Spleen (tissue), 11 donors: ENCODE measurements around the gene PIP5KL1. TPM values are rescaled to one million over a fixed set of nuclear protein-coding genes. Genes with fewer than 3 reads are reported as not detected.
A peak's percentile ranks its signal among the peaks of the same experiment; 100 is the strongest.

Experiments used
- DNase-seq: peaks from one replicate; pipeline ENCODE4 v3.0.0-alpha.2; 2020
- H3K27ac ChIP-seq, 8 donors: fragments of 200-600 bp; sonication (generic) in 7 of 8; 1 replicate in 4 of 8; 2 replicates in 4 of 8; pipeline versions ENCODE4 v1.5.0 to v1.8.0; 2016 to 2021; ENCODE audit warnings: inconsistent platforms in 4 of 8, mild to moderate bottlenecking in 4 of 8, moderate library complexity in 1 of 8
- H3K27me3 ChIP-seq, 7 donors: fragments of 200-600 bp; sonication (generic) in 6 of 7; replicated peaks in 1 of 7; 1 replicate in 4 of 7; 2 replicates in 3 of 7; pipeline versions ENCODE4 v1.5.0 to v1.8.0; 2016 to 2021; ENCODE audit warnings: inconsistent platforms in 3 of 7, mild to moderate bottlenecking in 1 of 7
- H3K36me3 ChIP-seq, 6 donors: fragments of 200-600 bp; sonication (generic) in 5 of 6; 1 replicate in 4 of 6; 2 replicates in 2 of 6; pipeline versions ENCODE4 v1.5.0 to v1.8.0; 2016 to 2021; ENCODE audit warnings: inconsistent platforms in 2 of 6
- H3K4me1 ChIP-seq, 6 donors: fragments of 200-600 bp; sonication (generic) in 5 of 6; 1 replicate in 3 of 6; 2 replicates in 3 of 6; pipeline versions ENCODE4 v1.5.0 to v1.8.0; 2016 to 2021; ENCODE audit warnings: inconsistent platforms in 3 of 6
- H3K4me3 ChIP-seq, 8 donors: fragments of 200-600 bp; sonication (generic) in 7 of 8; 1 replicate in 4 of 8; 2 replicates in 4 of 8; pipeline versions ENCODE4 v1.5.0 to v1.8.0; 2016 to 2021; ENCODE audit warnings: inconsistent platforms in 4 of 8, mild to moderate bottlenecking in 4 of 8, moderate library complexity in 2 of 8
- H3K9me3 ChIP-seq, 8 donors: fragments of 200-600 bp; sonication (generic) in 7 of 8; 1 replicate in 4 of 8; 2 replicates in 4 of 8; pipeline versions ENCODE4 v1.5.0 to v1.8.0; 2016 to 2021; ENCODE audit warnings: inconsistent platforms in 4 of 8
- CTCF ChIP-seq, 11 experiments: fragments of 200-600 bp in 7 of 11; fragments of 450-650 bp in 4 of 11; sonication (generic) in 4 of 11; IDR thresholded peaks in 8 of 11; conservative IDR thresholded peaks in 3 of 11; 1 replicate in 7 of 11; 2 replicates in 4 of 11; pipeline versions ENCODE4 v1.4.0 to v1.8.0; 2016 to 2021; ENCODE audit warnings: antibody characterized with exemption in 11 of 11, inconsistent platforms in 4 of 11, mild to moderate bottlenecking in 1 of 11
- POLR2A ChIP-seq, 3 donors: fragments of 450-650 bp; IDR thresholded peaks; one replicate each; pipeline ENCODE4 v1.5.1; 2017; ENCODE audit warnings: antibody characterized with exemption in 3 of 3, mild to moderate bottlenecking in 1 of 3
- POLR2AphosphoS5 ChIP-seq, 3 donors: sonication (generic); formaldehyde crosslinking; IDR thresholded peaks; one replicate each; pipeline ENCODE4 v1.5.1; 2017; ENCODE audit warnings: antibody characterized with exemption in 3 of 3
- WGBS, 5 donors: extraction: QIAGEN DNeasy Blood & Tissue Kit in 3 of 5; methylation state at CpG; one replicate each; pipeline versions ENCODE4 v1.1.5 to v1.1.7; 2013 to 2018; 5-methylcytosine and 5-hydroxymethylcytosine counted together
- intact Hi-C: fragments of 100-400 bp; cut with DNase I; formaldehyde crosslinking; loops from one replicate; pipeline ENCODE4 v1.15.0; 2023; ENCODE audit warnings: low total_unique reads
- polyA plus RNA-seq, 3 donors: library from polyadenylated mRNA; stranded (reverse); fragments of 200-250 nt; gene quantifications; one replicate each; pipeline ENCODE4 v1.2.1, GENCODE V29; 2013
- total RNA-seq, 7 donors: library from RNA; depleted of rRNA in 3 of 7; stranded (reverse); fragments of >200 nt in 3 of 7; fragmentation: NEBNext Ultra II Directional in 4 of 7; extraction: Animal tissue kit (Norgen Biotek cat#: 25700) in 4 of 7; gene quantifications; one replicate each; pipeline versions ENCODE4 v1.1.0 to v1.2.1, GENCODE V29; 2016 to 2021
- donor health status: healthy with polysubstance abuse.
- donor health status: DM: no; HTN: no; CAD: no; lungs with moderate emphysema.
- donor health status: DM: no; HTN: no; CAD: no.
- donor health status: Bipolar disorder and iron deficiency.
- donor health status: healthy.
- donor health status: DM: no; HTN: no; CAD: no.
- donor health status: DM: yes; HTN: yes; CAD: no.

Gene PIP5KL1
- total and polyA plus RNA-seq, 10 donors, result 0.13 to 3.6 (median 0.68) TPM; not detected in 2

GRCh38 chr9:127874301-127875221 lies 56.0 kb downstream of the PIP5KL1 start:
- DNase-seq, result peak; percentile 65
- Histone ChIP-seq H3K4me3 (peak overlapping the region in 1 of 8 donors; percentile 38), H3K36me3 (peaks cover 0 to 32% (median 6%) of the 10 kb centered on the region in 6 donors), H3K4me1 (peaks cover 22 to 97% (median 55%) of the 10 kb centered on the region in 6 donors), H3K27me3 (peaks cover 0 to 17% (median 4%) of the 10 kb centered on the region in 7 donors), H3K27ac (peak overlapping the region in 5 of 8 donors; percentile 33 to 83 (median 82)), H3K9me3 (no peaks in the 10 kb centered on the region)
- TF ChIP-seq POLR2A (IDR thresholded peaks at IDR 0.05) (no peak), POLR2AphosphoS5 (IDR thresholded peaks at IDR 0.05) (no peak), CTCF (IDR thresholded peaks at IDR 0.05 in 8 of 11, conservative IDR thresholded peaks at IDR 0.05 in 3 of 11) (no peak)
- WGBS, 5 donors, result 76 to 89% (median 79%) methylated on average over 19 of the region's 19 CpGs
- intact Hi-C loops, result no loop called here

- whole genome bisulfite sequencing, 5 donors, result 63 to 89% (median 71%) methylated on average over 4 to 10 of the region's 10 CpGs
- no peaks in the 10 kb centered on the region for H3K9me3 ChIP-seq
- TF ChIP-seq CTCF (IDR thresholded peaks at IDR 0.05 in 8 of 11, conservative IDR thresholded peaks at IDR 0.05 in 3 of 11) (no peak), POLR2AphosphoS5 (IDR thresholded peaks at IDR 0.05) (peak; percentile 27 to 54 (median 53))
- peak overlapping the region in 1 of 8 donors; percentile 38 for H3K4me3 ChIP-seq
- H3K27ac ChIP-seq, result peak overlapping the region in 5 of 8 donors; percentile 33 to 83 (median 82)
- peaks cover 25 to 99% (median 62%) of the 10 kb centered on the region in 6 donors for H3K4me1 ChIP-seq
- no peak for DNase-seq
- intact Hi-C loops, result no loop called here
- peaks cover 0 to 17% (median 4%) of the 10 kb centered on the region in 7 donors for H3K27me3 ChIP-seq
- peaks cover 0 to 32% (median 6%) of the 10 kb centered on the region in 6 donors for H3K36me3 ChIP-seq
Observed at GRCh38 chr9:127873886-127874285, 56.7 kb downstream of the PIP5KL1 start.

GRCh38 chr9:127873223-127873691 lies 57.3 kb downstream of the PIP5KL1 start:
- DNase-seq, result no peak
- intact Hi-C loops, result no loop called here

More at GRCh38 chr9:127873223-127873691, 57.3 kb downstream of the PIP5KL1 start:
- Histone ChIP-seq H3K27me3 (peaks cover 0 to 16% (median 4%) of the 10 kb centered on the region in 7 donors), H3K9me3 (no peaks in the 10 kb centered on the region), H3K36me3 (peaks cover 0 to 33% (median 6%) of the 10 kb centered on the region in 6 donors), H3K27ac (peak overlapping the region in 5 of 8 donors; percentile 14 to 83 (median 82)), H3K4me3 (no peak overlapping the region), H3K4me1 (peaks cover 25 to 99% (median 63%) of the 10 kb centered on the region in 6 donors)
- WGBS, 5 donors, result 76 to 85% (median 81%) methylated on average over 12 to 19 of the region's 19 CpGs
- TF ChIP-seq CTCF (IDR thresholded peaks at IDR 0.05 in 8 of 11, conservative IDR thresholded peaks at IDR 0.05 in 3 of 11) (no peak), POLR2AphosphoS5 (IDR thresholded peaks at IDR 0.05) (no peak), POLR2A (IDR thresholded peaks at IDR 0.05) (no peak)
